Hematopoietic multipotent progenitor cell treated with erythropoietin and hydrocortisone succinate and interleukin-3 and kit ligand, for 15 days (in vitro differentiated cells): Measurements from ENCODE around the gene ACTL7A.
"Not testable (repeated sequence)": the region's sequence is repeated elsewhere in the genome, so short reads cannot be mapped to it uniquely, and the experiment has no call there.

Source experiments
- DNase-seq: peaks from one replicate; pipeline ENCODE4 v3.0.0-alpha.2; 2015; ENCODE audit warnings: low spot score

The ACTL7A gene

DNA sequence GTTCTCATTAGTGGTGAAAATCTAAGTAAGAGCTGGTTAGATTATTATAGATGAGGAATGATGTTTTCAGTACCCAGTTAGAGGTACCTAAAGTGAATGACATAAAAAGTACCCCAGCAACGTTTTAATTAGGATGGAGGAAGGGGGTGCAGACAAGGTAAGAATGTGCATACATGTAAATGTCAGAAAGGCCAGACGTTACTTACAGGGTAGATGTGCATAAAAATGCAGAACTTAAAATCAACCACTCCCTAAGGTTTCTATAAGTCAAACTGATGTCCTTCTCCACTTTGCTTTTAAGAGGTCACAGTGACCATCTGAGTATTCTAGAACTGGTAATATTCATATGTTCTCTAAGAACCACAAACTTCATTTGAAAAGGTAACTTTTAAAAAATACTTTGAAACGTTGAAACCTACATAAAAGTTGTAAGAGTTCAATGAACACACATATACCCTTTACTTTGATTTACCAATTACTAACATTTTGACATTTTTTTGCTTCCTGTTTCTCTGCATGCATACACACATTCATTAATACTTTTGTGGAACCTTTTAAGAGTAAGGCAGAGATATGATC, 18.8 kb downstream of the ACTL7A start:
- no peak for DNase-seq

DNA sequence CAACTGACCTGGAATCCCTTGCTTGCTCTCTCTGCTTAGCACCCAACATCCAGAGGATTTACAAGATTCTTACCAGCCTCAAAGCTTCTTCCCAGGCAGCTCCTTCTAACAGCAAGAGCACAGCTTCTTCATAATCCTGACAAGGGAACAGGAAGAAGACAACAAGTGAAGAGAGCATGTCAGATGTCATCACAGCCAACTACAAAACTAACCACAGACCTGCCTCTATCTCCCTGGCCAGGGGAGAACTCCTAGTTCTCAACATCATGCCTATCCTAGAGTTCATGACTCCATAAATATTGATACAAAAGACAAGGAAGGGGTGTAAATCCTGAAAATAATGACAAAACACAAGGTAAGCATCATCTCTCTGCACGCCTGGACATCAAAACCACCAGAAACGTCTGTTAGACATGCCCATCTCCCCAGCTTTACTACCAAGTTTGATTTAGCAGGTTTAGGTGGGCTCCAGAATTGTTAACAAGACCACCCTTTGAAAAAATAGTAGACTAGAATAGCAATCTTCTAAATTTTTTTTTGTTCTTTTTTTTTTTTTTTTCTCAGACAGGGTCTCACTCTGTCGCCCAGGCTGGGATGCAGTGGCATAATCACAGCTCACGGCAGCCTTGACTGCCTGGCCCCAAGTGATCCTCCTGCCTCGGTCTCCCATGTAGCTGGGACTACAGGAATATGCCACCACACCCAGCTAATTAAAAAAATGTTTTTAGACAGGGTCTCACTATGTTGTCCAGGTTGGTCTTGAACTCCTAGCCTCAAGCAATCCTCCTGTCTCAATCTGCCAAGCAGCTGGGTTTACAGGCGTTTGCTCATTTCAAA, 20.2 kb downstream of the ACTL7A start:
- DNase-seq, result no peak

DNA sequence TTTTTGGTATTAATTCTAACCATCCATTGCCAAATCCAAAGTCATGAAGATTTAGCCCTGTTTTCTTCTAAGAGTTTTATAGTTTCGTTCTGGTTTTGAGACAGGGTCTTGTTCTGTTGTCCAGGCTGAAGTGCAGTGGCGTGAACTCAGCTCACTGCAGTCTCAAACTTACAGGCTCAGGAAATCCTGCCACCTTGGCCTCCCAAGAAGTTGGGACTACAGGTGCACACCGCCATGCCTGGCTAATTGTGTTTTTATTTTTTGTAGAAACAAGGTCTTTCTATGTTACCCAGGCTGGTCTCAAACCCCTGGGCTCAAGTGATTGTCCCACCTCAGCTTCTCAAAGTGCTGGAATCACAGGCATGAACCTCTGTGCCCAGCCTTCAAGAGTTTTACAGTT, 21.0 kb downstream of the ACTL7A start:
- no peak for DNase-seq

DNA sequence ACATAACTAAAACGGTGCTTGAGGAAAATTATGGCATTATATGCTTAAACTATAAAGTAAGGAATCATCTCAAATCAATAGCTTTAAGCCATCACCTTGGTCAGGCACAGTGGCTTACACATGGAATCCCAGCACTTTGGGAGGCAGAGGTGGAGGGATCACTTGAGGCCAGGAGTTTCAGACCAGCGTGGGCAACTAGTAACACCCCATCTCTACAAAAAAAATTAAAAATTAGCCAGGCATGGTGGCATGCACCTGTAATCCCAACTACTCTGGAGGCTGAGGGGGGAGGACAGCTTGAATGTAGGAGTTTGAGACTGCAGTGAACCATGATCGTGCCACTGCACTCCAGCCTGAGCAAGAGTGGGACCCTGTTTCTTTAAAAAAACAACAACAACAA, 22.6 kb downstream of the ACTL7A start:
- no peak for DNase-seq

DNA sequence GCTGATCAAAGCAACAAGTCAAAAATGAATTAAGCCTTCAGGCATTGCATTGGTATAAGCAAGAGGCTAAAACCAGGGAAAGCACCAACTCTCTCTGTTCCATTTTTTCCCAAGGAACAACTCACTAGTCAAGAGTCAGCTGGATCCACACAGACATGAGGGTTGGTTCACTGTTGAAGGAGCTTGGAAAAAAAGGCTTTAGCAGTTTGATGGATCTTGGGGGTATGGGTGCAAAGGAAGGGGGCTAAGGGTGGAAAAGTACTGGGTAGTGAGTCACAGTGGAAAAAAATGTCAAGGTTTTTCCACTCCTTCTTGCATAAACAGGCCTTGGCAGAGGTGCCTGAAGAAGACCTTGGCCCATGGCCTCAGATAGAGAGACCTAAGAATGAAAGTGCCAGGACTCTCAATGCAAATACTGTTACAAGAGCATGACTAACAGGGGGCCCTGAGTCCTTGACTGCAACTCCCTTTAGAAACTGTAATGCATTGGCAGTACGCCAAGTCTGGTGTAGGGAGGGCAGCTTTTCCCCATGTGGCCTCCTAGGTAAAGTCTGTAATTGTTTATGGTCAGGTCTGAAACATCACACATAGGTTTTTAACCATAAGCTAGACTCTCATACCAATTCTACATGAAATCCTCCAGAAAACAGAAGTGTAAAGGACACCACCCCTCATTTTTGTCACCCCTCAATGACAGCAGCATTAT, 23.7 kb downstream of the ACTL7A start:
- peak; percentile 57 for DNase-seq

DNA sequence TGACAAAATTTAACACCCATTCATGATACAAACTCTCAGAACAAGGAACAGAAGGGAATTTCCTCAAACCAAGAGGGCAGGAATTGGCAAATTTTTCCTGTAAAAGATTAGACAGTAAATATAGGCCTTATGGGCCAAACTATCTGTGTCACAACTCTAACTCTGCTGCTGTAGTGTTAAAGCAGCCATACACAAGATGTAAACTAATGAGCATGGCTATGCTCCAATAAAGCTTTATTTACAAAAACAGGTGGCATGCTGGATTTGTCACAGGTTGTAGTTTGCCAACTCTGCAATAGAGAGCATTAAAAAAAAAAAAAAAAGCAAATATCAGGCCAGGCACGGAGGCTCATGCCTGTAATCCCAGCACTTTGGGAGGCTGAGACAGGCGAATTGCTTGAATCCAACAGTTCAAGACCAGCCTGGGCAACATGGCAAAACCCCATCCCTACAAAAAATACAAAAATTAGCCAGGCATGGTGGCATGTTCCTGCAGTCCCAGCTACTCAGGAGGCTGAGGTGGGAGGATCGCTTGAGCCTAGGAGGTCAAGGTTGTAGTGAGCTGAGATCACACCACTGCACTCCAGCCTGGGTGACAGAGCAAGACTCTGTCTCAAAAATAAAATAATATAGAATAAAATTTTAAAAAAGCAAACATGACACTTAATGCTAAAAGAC, 24.7 kb downstream of the ACTL7A start:
- not testable (repeated sequence) for DNase-seq

DNA sequence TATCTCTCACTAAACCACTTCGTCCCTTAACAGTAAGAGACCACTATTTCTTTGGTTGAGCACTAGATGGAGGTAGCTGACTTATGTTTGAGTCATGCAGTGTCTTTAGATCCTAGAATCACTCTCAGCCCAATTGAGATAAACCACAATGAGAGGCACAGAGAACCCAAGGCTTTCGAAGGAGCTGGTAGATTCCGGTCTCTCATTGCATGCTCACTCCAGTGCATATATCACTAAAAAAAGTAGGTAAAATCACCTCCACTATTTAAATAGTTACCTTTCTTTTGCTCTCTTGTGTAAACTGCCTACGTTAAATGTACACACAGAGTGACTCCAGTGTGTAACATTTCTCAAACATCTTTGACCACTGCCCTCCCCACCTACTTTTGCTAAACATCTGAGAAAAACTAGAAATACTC, 27.6 kb downstream of the ACTL7A start:
- peak; percentile 42 for DNase-seq

DNA sequence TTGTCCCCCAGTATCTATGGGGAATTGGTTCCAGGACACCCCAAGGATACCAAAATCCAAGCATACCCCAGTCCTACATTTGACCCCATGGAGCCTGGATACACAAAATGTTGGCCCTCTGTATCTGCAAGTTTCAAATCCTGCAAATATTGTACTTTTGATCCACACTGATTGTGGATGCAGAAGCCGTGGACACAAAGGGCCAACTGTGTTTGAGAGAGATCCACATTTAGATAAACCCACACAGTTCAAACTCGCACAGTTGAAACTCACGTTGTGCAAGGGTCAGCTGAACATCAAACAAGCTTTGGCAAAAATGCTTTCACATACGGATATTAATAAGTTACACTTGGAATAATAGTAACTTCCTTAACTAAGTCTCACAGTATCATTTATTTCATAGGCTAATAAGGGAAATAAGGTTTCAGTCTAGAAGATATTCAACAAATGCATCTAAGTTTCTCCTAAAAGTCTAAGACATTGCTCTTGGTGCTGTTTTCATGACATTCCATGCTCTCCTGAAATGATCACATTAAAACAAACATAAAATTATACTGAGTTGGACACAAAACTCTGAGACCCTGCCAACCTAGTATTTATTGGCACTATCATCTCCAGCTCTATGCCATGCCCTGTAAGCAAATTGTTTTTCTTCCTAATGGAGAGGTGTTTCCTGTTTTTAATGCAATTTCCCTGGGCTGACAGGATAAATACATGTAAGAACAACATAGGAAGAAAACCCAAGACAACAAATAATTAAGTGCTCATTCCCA, 32.3 kb downstream of the ACTL7A start:
- no peak for DNase-seq

DNA sequence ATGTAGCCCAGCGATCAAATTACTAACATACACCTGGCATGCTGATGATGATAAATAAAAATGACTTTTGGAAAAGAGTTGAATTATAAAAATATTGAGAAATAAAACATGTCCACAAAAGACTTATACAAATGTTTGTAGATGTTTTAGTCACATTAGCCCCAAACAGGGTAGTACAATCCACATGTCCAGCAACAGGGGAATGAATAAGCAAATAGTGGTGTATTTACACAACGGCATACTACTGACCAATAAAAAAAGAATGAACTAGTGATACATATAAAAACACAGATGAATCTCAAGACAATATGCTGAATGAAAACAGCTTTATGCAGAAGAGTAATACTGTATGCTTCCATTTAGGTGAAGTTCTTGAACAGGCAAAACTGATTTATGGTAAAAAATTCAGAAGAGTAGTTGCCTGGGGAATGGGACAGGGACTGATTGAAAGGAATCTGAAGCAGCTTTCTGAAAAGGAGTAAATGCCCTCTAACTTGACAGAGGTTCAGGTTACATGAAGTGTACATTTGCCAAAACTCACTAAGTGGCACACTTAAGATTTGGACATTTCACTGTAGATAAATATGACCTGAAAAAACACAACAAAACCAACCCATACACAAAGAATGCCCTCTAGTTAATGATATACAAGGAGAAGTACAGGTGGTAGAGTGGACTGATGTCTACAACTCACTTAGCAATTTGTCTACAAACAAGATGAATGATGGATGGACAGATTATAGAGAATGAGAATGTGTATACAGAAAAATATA, 35.4 kb downstream of the ACTL7A start:
- no peak for DNase-seq

DNA sequence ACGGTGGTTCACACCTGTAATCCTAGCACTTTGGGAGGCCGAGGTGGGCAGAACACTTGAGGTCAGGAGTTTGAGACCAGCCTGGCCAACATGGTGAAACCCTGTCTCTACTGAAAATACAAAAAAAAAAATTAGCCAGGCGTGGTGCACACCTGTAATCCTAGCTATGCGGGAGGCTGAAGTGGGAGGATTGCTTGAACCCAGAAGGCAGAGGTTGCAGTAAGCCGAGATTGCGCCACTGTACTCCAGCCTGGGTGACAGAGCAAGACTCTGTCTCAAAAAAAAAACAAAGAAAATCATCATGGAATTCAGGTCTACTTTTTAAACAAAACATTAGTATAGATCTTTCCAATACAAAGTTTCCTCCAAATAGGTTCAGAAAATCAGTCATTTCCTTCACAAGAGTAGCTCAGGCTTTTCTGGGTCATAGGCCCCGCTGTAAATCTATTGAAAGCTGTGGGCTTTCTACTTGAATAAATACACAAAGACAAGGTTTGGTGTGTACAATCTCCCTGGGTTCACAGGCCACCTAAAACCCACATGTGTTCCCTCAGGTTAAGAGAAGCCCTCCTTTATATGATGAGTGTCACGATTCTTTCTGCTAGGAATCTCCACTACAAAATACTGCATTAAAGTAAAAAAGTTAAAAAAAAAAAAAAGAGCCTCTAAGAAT, 37.1 kb downstream of the ACTL7A start:
- DNase-seq, result not testable (repeated sequence)

DNA sequence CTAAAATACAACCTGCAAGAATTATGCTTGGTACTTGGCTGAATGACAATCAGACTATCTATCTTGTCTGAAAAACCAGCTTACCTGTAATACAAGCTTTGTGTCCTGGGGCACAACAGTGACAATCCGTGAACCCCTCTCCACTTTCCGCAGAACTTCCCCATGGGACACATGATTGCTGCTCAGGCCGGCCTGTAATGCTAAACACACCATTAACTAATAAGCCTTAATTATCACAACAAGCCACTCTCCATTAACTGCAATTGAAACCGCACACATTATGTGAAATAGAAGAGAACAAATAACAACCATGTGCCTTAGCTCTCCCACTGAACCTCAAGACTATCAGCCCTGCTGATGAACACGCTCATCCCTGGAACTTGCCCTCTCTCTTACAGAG, 38.1 kb downstream of the ACTL7A start:
- no peak for DNase-seq

DNA sequence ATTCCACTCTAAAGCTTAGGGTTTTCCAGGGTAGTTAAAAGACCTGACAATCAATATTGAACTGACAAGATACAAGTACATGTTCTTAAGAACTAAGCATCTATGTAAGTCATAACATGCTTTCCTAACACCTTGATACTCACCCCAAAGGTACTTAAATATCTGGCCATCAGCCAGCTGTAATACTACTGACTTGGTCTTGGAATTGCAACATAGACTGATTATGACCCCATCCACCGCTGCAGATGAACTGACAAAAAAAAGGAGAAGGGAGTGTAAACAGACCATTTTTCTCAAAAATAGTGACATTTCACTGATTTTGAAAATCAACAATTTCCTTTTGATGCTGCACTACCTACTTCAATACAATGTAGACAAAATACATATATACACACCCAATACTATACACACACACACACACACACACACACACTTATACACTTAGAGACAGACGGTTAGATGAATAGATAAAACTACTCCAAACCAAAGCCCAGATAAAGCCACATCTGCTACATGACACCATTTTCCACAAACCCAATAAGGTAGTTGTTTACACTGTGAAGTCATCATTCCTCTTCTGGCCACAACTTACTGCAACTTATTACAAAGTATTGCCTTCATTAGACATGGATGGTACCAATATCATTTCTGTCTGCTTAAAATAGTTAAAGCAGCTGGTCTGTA, 41.5 kb downstream of the ACTL7A start:
- no peak for DNase-seq

DNA sequence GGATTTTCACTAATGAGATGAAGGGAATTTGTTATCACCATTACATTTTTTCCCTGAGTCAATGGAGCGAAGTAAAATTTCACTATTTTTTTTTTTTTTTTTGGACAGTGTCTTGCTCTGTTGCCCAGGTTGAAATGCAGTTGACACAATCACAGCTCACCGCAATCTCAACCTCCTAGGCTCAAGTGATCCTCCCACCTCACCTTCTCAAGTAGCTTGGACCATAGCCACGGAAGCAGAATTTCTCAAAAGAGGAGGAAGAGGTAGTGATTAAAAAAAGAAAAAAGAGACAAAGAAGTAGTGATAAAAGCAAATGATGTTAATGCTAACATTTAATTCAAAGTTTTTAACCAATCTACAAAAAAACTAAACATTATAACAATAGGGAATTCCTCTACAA, 42.1 kb downstream of the ACTL7A start:
- DNase-seq, result no peak

DNA sequence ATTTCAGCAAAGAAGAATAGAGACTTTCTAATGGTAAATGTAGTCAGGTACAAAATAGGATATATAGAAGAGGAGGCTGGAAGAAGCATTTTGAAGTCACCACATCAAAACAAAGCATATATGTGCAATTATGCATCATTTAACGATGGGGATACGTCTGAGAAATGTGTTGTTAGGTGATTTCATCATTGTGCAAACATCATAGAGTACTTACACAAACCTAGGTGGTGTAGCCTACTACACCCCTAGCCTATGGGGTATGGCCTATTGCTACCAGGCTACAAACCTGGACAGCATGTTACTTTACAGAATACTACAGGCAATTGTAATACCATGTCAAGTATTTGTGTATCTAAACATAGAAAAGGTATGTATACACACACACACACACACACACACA, 43.4 kb downstream of the ACTL7A start:
- no peak for DNase-seq

DNA sequence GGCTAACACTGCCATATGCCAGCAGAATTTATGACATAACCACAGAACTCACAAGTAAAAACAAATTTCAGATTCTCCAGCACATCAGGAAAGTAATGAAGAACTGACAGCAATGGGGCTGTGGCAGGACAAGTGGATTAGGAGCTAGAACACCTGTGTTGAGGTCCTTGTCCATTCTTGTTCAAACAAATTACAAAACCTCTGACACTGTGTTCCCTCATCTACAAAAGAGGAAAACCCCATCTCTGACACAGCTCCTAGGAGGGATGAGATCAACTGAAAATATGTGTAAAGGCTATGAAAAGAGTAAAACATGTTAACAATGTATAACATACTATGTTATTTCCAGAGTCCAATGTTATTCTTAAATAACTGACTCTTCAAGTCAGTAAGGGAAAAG, 48.3 kb downstream of the ACTL7A start:
- no peak for DNase-seq

DNA sequence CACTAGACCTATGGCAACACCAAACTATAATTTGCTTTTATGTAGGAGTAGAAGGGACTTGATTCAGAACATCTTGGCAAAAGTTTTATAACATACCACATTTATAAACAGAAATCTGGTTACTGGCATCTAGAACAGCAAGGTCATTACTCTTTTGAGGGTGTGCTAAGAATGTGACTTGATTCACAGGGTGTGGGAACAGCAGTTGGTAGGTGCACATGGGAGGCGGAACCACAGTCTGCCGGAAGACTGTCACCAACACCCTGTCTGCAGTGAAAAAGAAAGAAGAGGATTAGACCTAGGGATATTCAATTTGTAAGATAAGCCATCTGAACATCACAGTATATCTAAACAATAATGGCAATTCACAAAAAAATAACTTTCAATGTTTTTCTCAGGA, 48.8 kb downstream of the ACTL7A start:
- DNase-seq, result no peak

DNA sequence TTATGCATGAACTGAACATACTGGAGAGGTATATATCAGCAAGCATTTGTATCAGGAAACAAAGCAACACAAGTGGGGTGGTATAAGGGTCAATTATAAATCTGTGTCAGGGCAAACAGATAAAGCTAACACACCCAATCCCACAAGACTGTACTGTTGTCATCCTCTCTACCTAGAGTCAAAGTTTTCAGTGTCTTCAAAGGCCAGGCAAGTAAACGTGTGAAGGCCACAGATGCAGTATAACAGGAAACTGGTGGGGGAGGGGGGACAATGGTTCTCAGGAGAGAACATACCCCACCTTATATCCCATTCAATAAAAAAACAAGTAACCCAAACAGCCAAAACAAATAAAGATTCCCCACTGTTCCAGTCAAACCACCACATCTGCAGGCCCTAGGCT, 49.8 kb downstream of the ACTL7A start:
- no peak for DNase-seq
